ENCODE data around the gene CNIH1. TPM values are rescaled to one million over a fixed set of nuclear protein-coding genes. Genes with fewer than 3 reads are reported as not detected.
A peak's percentile ranks its signal among the peaks of the same experiment; 100 is the strongest.
"Not testable (repeated sequence)": the region's sequence is repeated elsewhere in the genome, so short reads cannot be mapped to it uniquely, and the experiment has no call there.

CNIH1 gene
- total and polyA plus RNA-seq, 8 donors, result 4.7 to 78.5 (median 34.6) TPM

DNA sequence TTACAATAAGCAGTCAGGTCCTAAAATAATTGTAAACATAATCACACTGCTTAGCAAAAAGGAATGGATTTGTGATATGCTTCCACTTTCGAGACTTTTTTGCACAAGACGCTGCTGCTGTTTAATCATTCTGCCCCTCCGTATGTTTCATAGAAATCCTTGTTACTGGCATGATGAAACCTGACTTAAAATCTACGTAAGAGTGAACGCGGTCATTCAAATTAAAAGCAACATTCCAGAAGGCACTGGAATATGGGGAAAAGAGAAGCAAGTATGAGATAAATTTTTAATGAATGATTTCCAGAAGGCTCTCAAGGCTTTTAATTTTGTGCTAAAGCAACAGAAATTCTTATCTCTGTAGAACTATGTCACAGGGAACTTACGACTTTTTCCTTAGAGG, 1.1 kb downstream of the CNIH1 start:
- peak overlapping the region; percentile 63 to 85 (median 74) for H3K4me3 ChIP-seq
- peaks cover 14 to 55% (median 41%) of the 10 kb centered on the region in 4 donors for H3K4me1 ChIP-seq
- peak overlapping the region in 2 of 5 donors; percentile 96 to 99 for H3K27ac ChIP-seq
- no peaks in the 10 kb centered on the region for H3K9me3 ChIP-seq
- H3K36me3 ChIP-seq, result no peaks in the 10 kb centered on the region
- TF ChIP-seq POLR2AphosphoS5 (IDR thresholded peaks at IDR 0.05) (no peak), POLR2A (IDR thresholded peaks at IDR 0.05) (no peak), EP300 (IDR thresholded peaks at IDR 0.05) (no peak)
- TF ChIP-seq, protein P1, sequence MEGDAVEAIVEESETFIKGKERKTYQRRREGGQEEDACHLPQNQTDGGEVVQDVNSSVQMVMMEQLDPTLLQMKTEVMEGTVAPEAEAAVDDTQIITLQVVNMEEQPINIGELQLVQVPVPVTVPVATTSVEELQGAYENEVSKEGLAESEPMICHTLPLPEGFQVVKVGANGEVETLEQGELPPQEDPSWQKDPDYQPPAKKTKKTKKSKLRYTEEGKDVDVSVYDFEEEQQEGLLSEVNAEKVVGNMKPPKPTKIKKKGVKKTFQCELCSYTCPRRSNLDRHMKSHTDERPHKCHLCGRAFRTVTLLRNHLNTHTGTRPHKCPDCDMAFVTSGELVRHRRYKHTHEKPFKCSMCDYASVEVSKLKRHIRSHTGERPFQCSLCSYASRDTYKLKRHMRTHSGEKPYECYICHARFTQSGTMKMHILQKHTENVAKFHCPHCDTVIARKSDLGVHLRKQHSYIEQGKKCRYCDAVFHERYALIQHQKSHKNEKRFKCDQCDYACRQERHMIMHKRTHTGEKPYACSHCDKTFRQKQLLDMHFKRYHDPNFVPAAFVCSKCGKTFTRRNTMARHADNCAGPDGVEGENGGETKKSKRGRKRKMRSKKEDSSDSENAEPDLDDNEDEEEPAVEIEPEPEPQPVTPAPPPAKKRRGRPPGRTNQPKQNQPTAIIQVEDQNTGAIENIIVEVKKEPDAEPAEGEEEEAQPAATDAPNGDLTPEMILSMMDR (IDR thresholded peaks at IDR 0.05), result no peak
- no peak for DNase-seq
- peaks cover 0 to 3% (median 0%) of the 10 kb centered on the region in 3 donors for H3K27me3 ChIP-seq
- intact Hi-C loops (cut with DNase I; ENCODE audit: low total_unique reads), result no loop called here
- 48 to 66% (median 62%) methylated on average over 7 of the region's 7 CpGs for WGBS, 5 donors

DNA sequence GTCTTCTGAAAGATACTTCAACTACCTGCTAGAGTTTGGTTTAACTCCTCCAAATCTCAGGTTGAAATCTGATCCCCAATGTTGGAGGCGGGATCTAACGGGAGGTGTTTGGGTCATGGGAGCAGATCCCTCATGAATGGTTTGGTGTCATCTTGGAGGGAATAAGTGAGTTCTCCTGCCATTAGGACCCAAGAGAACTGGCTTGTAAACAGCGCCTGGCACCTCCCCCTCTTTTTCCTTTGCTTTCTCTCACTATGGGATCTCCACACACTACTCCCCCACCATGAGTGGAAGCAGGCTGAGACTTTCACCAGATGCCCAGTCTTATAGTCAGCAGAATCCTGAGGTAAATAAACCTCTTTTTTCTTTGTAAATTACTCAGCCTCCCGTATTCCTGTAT, 2.5 kb downstream of the CNIH1 start:
- H3K9me3 ChIP-seq, result no peaks in the 10 kb centered on the region
- WGBS, 5 donors, result 84 to 95% (median 89%) methylated on average over 4 of the region's 4 CpGs

DNA sequence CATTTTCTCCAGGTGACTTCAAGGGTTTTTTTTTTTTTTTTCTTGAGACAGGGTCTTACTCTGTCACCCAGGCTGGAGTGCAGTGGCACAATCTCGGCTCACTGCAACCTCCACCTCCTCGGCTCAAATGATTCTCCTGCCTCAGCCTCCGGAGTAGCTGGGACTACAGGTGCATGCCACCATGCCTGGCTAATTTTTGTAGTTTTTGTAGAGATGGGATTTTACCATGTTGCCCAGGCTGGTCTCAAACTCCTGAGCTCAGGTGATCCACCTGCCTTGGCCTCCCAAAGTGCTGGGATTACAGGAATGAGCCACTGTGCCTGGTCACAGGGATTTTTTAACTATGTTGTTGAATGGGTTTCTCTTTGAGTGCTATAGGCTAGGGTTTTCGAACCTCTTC, 3.2 kb downstream of the CNIH1 start:
- peaks cover 14 to 74% (median 46%) of the 10 kb centered on the region in 4 donors for H3K4me1 ChIP-seq
- H3K4me3 ChIP-seq; H3K9me3 ChIP-seq; H3K27me3 ChIP-seq; intact Hi-C loops (cut with DNase I; ENCODE audit: low total_unique reads); H3K36me3 ChIP-seq; H3K27ac ChIP-seq; DNase-seq: not testable (repeated sequence)
- WGBS, 5 donors, result 87 to 97% (median 95%) methylated on average over 4 of the region's 4 CpGs

More for the DNA sequence above, 2.5 kb downstream of the CNIH1 start:
- Histone ChIP-seq H3K27ac (no peak overlapping the region), H3K4me1 (peaks cover 14 to 68% (median 44%) of the 10 kb centered on the region in 4 donors), H3K4me3 (no peak overlapping the region), H3K27me3 (no peaks in the 10 kb centered on the region), H3K36me3 (peaks cover 0 to 4% (median 0%) of the 10 kb centered on the region in 4 donors)
- TF ChIP-seq POLR2A (IDR thresholded peaks at IDR 0.05) (no peak), POLR2AphosphoS5 (IDR thresholded peaks at IDR 0.05) (no peak)
- TF ChIP-seq, protein P1 (IDR thresholded peaks at IDR 0.05), result no peak
- intact Hi-C loops (cut with DNase I; ENCODE audit: low total_unique reads), result no loop called here
- DNase-seq, result no peak

DNA sequence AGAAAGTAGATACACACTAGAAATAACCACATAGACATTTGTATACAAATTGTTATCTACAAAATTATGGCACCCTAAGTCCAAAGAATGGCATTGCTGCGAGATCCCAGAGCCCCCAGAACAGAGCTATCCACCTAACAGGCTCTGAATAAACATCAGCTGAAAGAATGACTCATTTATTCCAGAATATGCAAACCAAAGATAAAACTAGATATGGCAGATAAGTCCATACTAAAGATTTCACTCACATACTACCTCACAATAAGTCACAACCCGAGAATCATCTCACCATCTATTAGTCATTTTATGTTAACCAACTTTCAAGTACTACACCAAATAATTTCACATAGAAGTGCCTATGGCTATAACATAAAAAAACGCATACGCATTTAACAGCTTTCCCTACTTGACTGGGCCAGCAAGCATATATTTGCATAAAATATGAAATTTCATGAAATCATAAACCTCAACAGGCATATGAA, 5.6 kb downstream of the CNIH1 start:
- Histone ChIP-seq H3K27ac (no peak overlapping the region), H3K9me3 (no peaks in the 10 kb centered on the region), H3K4me3 (no peak overlapping the region), H3K36me3 (peaks cover 0 to 15% (median 12%) of the 10 kb centered on the region in 4 donors), H3K4me1 (peaks cover 10 to 66% (median 40%) of the 10 kb centered on the region in 4 donors), H3K27me3 (no peaks in the 10 kb centered on the region)
- no peak for DNase-seq
- 61 to 72% (median 63%) methylated on average over 4 of the region's 4 CpGs for WGBS, 5 donors
- TF ChIP-seq EP300 (IDR thresholded peaks at IDR 0.05) (no peak), POLR2AphosphoS5 (IDR thresholded peaks at IDR 0.05) (no peak), POLR2A (IDR thresholded peaks at IDR 0.05) (no peak)
- TF ChIP-seq, protein P1 (IDR thresholded peaks at IDR 0.05), result no peak
- intact Hi-C loops (cut with DNase I; ENCODE audit: low total_unique reads), result no loop called here

DNA sequence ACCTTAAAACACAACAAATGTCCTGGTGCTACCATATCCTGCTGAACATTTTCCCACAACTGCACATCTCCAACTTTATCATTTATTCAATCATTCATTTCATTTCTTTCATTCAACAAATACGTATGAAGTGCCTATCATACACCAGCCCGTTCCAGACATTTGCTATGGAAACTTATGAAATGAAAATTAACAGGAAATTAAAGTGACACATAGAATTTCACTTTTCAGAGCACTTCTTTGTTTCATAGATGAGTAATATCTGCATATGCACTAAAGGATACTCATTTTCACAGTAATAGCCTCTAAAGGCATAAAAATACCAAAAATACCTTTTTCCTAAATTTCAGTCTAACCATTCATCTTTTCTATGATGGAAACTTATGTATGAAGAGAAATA, 12.6 kb downstream of the CNIH1 start:
- 89 to 92% (median 90%) methylated on average over 2 of the region's 2 CpGs for WGBS, 5 donors
- TF ChIP-seq POLR2AphosphoS5 (IDR thresholded peaks at IDR 0.05) (no peak), EP300 (IDR thresholded peaks at IDR 0.05) (no peak), POLR2A (IDR thresholded peaks at IDR 0.05) (no peak)
- TF ChIP-seq, protein P1 (IDR thresholded peaks at IDR 0.05), result no peak

More for the DNA sequence above, 12.6 kb downstream of the CNIH1 start:
- Histone ChIP-seq H3K36me3 (peaks cover 20 to 73% (median 65%) of the 10 kb centered on the region in 4 donors), H3K27me3 (no peaks in the 10 kb centered on the region), H3K4me1 (peaks cover 0 to 5% (median 2%) of the 10 kb centered on the region in 4 donors), H3K27ac (no peak overlapping the region), H3K4me3 (no peak overlapping the region), H3K9me3 (no peaks in the 10 kb centered on the region)
- DNase-seq, result no peak
- intact Hi-C loops (cut with DNase I; ENCODE audit: low total_unique reads), result no loop called here
